Fibroblast of lung (primary cell): Measurements from ENCODE around the gene LKAAEAR1. TPM values are rescaled to one million over a fixed set of nuclear protein-coding genes. Genes with fewer than 3 reads are reported as not detected.

Experiments
- DNase-seq, 2 donors: peaks; one replicate each; pipeline versions ENCODE4 v3.0.0 to v3.0.0-alpha.2; 2010; ENCODE audit warnings: low read depth in 2 of 2
- H2AFZ ChIP-seq: 2 replicates; pipeline ENCODE4 v1.5.1; 2012; ENCODE audit warnings: low read length, control low read depth, inconsistent platforms
- H3K27ac ChIP-seq: 2 replicates; pipeline ENCODE4 v1.5.1; 2011; ENCODE audit warnings: low read length, control low read depth; ENCODE audit not compliant: insufficient read depth
- H3K27me3 ChIP-seq: 2 replicates; pipeline ENCODE4 v1.5.1; 2011; ENCODE audit warnings: mild to moderate bottlenecking, low read length; ENCODE audit not compliant: control insufficient read depth, insufficient read depth
- H3K36me3 ChIP-seq: 2 replicates; pipeline ENCODE4 v1.5.1; 2011; ENCODE audit warnings: low read length; ENCODE audit not compliant: control insufficient read depth, insufficient read depth
- H3K4me1 ChIP-seq: 2 replicates; pipeline ENCODE4 v1.5.1; 2011; ENCODE audit warnings: low read length; ENCODE audit not compliant: control insufficient read depth, insufficient read depth; ENCODE audit errors: extremely low read depth
- H3K4me2 ChIP-seq: 2 replicates; pipeline ENCODE4 v1.5.1; 2011; ENCODE audit warnings: low read length, control low read depth; ENCODE audit not compliant: insufficient read depth; ENCODE audit errors: extremely low read depth
- H3K4me3 ChIP-seq, 4 experiments: fragments of 200-600 bp in 1 of 4; sonication (generic) in 1 of 4; replicated peaks in 1 of 4; 2 replicates each; pipeline ENCODE4 v1.5.1; 2011 to 2016; ENCODE audit warnings: low read length in 4 of 4, low read depth in 3 of 4, mild to moderate bottlenecking in 3 of 4, control low read depth in 2 of 4, inconsistent platforms in 1 of 4, mixed read lengths in 1 of 4; ENCODE audit not compliant: insufficient read depth in 1 of 4; ENCODE audit errors: control extremely low read depth in 1 of 4
- H3K79me2 ChIP-seq: 2 replicates; pipeline ENCODE4 v1.5.1; 2012; ENCODE audit warnings: mild to moderate bottlenecking, low read length, inconsistent platforms; ENCODE audit not compliant: control insufficient read depth, insufficient read depth
- H3K9ac ChIP-seq: 2 replicates; pipeline ENCODE4 v1.5.1; 2011; ENCODE audit warnings: mild to moderate bottlenecking, low read length, control low read depth; ENCODE audit not compliant: insufficient read depth
- H3K9me3 ChIP-seq: 2 replicates; pipeline ENCODE4 v1.5.1; 2012; ENCODE audit warnings: low read depth, low read length; ENCODE audit not compliant: control insufficient read depth, insufficient read depth
- H4K20me1 ChIP-seq: 2 replicates; pipeline ENCODE4 v1.5.1; 2011; ENCODE audit warnings: low read length; ENCODE audit not compliant: control insufficient read depth, insufficient read depth; ENCODE audit errors: extremely low read depth
- EZH2 ChIP-seq: IDR thresholded peaks from 2 replicates; pipeline ENCODE4 v1.5.1; 2012; ENCODE audit warnings: low read length, control low read depth, mild to moderate bottlenecking; ENCODE audit errors: missing control alignments
- polyA plus RNA-seq, 2 donors: library from polyadenylated mRNA; depleted of rRNA in 1 of 2; stranded (reverse) in 1 of 2; unstranded in 1 of 2; fragments of >200 nt; gene quantifications; 2 replicates each; pipeline ENCODE4 v1.2.1, GENCODE V29; 2011 to 2012; ENCODE audit warnings: missing spikeins in 1 of 2
- total RNA-seq: library from RNA; depleted of rRNA; stranded (reverse); fragments of >200 nt; gene quantifications from 2 replicates; pipeline ENCODE4 v1.2.1, GENCODE V29; 2014
- TF ChIP-seq, protein P1 (sequence below), 2 donors: IDR thresholded peaks in 1 of 2; conservative IDR thresholded peaks in 1 of 2; 1 replicate in 1 of 2; 2 replicates in 1 of 2; pipeline ENCODE4 v1.5.1; 2011 to 2012; ENCODE audit warnings: low read length in 2 of 2, control low read depth in 1 of 2, inconsistent platforms in 1 of 2, low read depth in 1 of 2, mild to moderate bottlenecking in 1 of 2

LKAAEAR1 gene
- total and polyA plus RNA-seq, 2 donors (not counting 1 experiment from before 2014, with no cell fraction given), result not detected

- no peaks in the 10 kb centered on the region for H3K4me1 ChIP-seq
Measured at GRCh38 chr20:64049060-64049877, 34.9 kb downstream of the LKAAEAR1 start, which contains the start of gene SOX18. Gene SOX18, minus strand, starts transcription at chr20:64049639. Its CDS starts 123 bp downstream, at chr20:64049516.

DNA sequence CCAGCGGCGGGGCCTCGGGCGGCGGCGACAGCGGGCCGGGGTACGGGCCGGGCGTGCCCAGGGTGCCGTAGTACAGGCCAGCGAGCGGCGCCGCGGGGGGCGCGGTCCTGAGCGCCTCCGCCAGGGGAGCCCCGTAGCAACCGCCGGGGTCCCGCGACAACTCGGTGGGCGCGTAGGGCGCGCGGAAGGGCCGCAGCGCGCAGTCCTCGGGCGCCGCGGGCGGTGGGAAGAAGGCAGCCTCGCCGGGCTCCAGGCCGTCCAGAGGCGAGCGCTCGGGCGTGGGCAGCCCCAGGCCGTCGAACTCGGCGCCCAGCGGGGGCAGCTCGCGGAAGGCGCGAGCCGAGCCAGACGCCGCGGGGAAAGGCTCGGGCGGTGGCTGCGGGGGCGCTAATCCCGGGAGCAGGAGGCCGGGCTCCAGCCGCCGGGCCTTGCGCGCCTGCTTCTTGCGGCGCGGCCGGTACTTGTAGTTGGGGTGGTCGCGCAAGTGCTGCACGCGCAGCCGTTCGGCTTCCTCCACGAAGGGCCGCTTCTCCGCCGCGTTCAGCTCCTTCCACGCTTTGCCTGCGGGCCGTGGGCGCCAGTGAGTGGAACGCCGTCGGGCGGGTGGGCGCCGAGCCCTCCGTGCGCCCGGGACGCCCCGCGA is 35.7 kb downstream of the LKAAEAR1 start:
- Histone ChIP-seq H2AFZ (no peak overlapping the region), H3K79me2 (no peaks in the 10 kb centered on the region), H3K4me1 (no peaks in the 10 kb centered on the region), H3K9ac (no peak overlapping the region), H3K4me3 (no peak overlapping the region), H3K4me2 (no peak overlapping the region), H3K36me3 (no peaks in the 10 kb centered on the region), H3K27ac (no peak overlapping the region), H3K9me3 (no peaks in the 10 kb centered on the region), H3K27me3 (peaks cover 11% of the 10 kb centered on the region), H4K20me1 (no peaks in the 10 kb centered on the region)
- TF ChIP-seq, protein P1, sequence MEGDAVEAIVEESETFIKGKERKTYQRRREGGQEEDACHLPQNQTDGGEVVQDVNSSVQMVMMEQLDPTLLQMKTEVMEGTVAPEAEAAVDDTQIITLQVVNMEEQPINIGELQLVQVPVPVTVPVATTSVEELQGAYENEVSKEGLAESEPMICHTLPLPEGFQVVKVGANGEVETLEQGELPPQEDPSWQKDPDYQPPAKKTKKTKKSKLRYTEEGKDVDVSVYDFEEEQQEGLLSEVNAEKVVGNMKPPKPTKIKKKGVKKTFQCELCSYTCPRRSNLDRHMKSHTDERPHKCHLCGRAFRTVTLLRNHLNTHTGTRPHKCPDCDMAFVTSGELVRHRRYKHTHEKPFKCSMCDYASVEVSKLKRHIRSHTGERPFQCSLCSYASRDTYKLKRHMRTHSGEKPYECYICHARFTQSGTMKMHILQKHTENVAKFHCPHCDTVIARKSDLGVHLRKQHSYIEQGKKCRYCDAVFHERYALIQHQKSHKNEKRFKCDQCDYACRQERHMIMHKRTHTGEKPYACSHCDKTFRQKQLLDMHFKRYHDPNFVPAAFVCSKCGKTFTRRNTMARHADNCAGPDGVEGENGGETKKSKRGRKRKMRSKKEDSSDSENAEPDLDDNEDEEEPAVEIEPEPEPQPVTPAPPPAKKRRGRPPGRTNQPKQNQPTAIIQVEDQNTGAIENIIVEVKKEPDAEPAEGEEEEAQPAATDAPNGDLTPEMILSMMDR (conservative IDR thresholded peaks at IDR 0.05 in 1 of 2, IDR thresholded peaks at IDR 0.05 in 1 of 2; ENCODE audit: low read depth in 1 of 2, low read length in 2 of 2), result no peak
- peak; percentile 91 for TF ChIP-seq EZH2
- DNase-seq, result no peak

More at GRCh38 chr20:64049060-64049877, 34.9 kb downstream of the LKAAEAR1 start, which contains the start of gene SOX18:
- Histone ChIP-seq H2AFZ (no peak within 1 kb of the TSS), H3K36me3 (no peaks in the 10 kb centered on the region), H4K20me1 (no peaks in the 10 kb centered on the region), H3K9ac (no peak within 1 kb of the TSS), H3K27ac (no peak within 1 kb of the TSS), H3K4me2 (no peak within 1 kb of the TSS), H3K9me3 (no peaks in the 10 kb centered on the region), H3K79me2 (no peaks in the 10 kb centered on the region), H3K4me3 (no peak within 1 kb of the TSS), H3K27me3 (peaks cover 11% of the 10 kb centered on the region)
- TF ChIP-seq, protein P1 (conservative IDR thresholded peaks at IDR 0.05 in 1 of 2, IDR thresholded peaks at IDR 0.05 in 1 of 2; ENCODE audit: low read depth in 1 of 2, low read length in 2 of 2), result no peak
- peak; percentile 14 for TF ChIP-seq EZH2
- peak; percentile 26 to 36 for DNase-seq

DNA sequence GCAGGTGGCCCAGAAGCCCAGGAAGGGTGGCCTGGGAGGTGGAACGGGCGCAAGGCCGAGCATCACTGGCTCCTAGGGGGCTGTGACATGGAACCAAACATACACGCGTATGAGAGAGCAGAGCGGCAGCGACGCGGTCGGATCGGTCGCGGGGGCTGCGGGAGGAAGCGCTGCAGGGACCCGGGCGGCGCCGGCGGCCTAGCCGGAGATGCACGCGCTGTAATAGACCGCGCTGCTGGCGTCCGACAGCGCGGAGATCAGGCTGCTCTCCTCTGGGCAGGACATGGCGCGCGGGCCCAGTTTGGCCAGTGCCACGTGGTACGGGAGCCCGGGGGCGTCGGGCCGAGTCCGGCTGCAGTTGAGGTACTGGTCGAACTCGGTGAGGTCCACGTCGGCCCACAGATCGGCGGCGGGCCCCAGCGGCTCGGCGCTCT is 36.2 kb downstream of the LKAAEAR1 start:
- no peak for DNase-seq
- Histone ChIP-seq H2AFZ (no peak overlapping the region), H3K4me2 (no peak overlapping the region), H4K20me1 (no peaks in the 10 kb centered on the region), H3K36me3 (no peaks in the 10 kb centered on the region), H3K79me2 (no peaks in the 10 kb centered on the region), H3K27ac (no peak overlapping the region), H3K9me3 (no peaks in the 10 kb centered on the region), H3K4me3 (no peak overlapping the region), H3K9ac (no peak overlapping the region), H3K27me3 (peaks cover 11% of the 10 kb centered on the region), H3K4me1 (no peaks in the 10 kb centered on the region)
- TF ChIP-seq EZH2, result no peak
- TF ChIP-seq, protein P1 (conservative IDR thresholded peaks at IDR 0.05 in 1 of 2, IDR thresholded peaks at IDR 0.05 in 1 of 2; ENCODE audit: low read depth in 1 of 2, low read length in 2 of 2), result no peak
